Measurements from ENCODE around the gene SIMC1. TPM values are rescaled to one million over a fixed set of nuclear protein-coding genes. Genes with fewer than 3 reads are reported as not detected.
"Not testable (repeated sequence)": the region's sequence is repeated elsewhere in the genome, so short reads cannot be mapped to it uniquely, and the experiment has no call there.

The SIMC1 gene
- total RNA-seq, result 10 to 100 TPM; 23.5 to 24.8 TPM

GRCh38 chr5:176237971-176238644 is at the start of gene SIMC1:
Gene SIMC1, plus strand, starts transcription at chr5:176238424. Its CDS starts 85 bp downstream, at chr5:176238509.
- H3K27me3 Mint-ChIP-seq, H3K4me1 Mint-ChIP-seq, H3K36me3 Mint-ChIP-seq, H3K9me3 Mint-ChIP-seq: not testable (repeated sequence)
- peak within 1 kb of the TSS; percentile 51 for H3K27ac Mint-ChIP-seq
- DNase-seq, result peak; percentile 70
- H3K4me3 Mint-ChIP-seq, result peak within 1 kb of the TSS; percentile 67

- Mint-ChIP-seq H3K27ac (no peak overlapping the region), H3K4me3 (no peak overlapping the region), H3K27me3 (peaks cover 4% of the 10 kb centered on the region), H3K4me1 (no peaks in the 10 kb centered on the region), H3K9me3 (no peaks in the 10 kb centered on the region), H3K36me3 (no peaks in the 10 kb centered on the region)
- DNase-seq, result no peak
Measured at GRCh38 chr5:176188506-176189193, 49.6 kb upstream of the SIMC1 start.

GRCh38 chr5:176189857-176190256 is 48.4 kb upstream of the SIMC1 start:
- DNase-seq, result no peak
- Mint-ChIP-seq H3K4me1 (no peaks in the 10 kb centered on the region), H3K27me3 (peaks cover 4% of the 10 kb centered on the region), H3K36me3 (no peaks in the 10 kb centered on the region), H3K27ac (peak overlapping the region; percentile 37), H3K4me3 (no peak overlapping the region), H3K9me3 (no peaks in the 10 kb centered on the region)

- Mint-ChIP-seq H3K4me3 (no peak overlapping the region), H3K27me3 (peaks cover 4% of the 10 kb centered on the region), H3K9me3 (no peaks in the 10 kb centered on the region), H3K4me1 (peaks cover 5% of the 10 kb centered on the region), H3K36me3 (no peaks in the 10 kb centered on the region), H3K27ac (no peak overlapping the region)
- DNase-seq, result no peak
Measured at GRCh38 chr5:176190886-176191755, 47.1 kb upstream of the SIMC1 start.

- Mint-ChIP-seq H3K4me3 (no peak overlapping the region), H3K27me3 (peaks cover 5% of the 10 kb centered on the region), H3K4me1 (peaks cover 5% of the 10 kb centered on the region), H3K36me3 (no peaks in the 10 kb centered on the region), H3K9me3 (no peaks in the 10 kb centered on the region), H3K27ac (no peak overlapping the region)
- DNase-seq, result no peak
Measured at GRCh38 chr5:176192094-176192721, 46.0 kb upstream of the SIMC1 start.

- not testable (repeated sequence) for H3K36me3 Mint-ChIP-seq, H3K4me1 Mint-ChIP-seq, H3K9me3 Mint-ChIP-seq, H3K27ac Mint-ChIP-seq, H3K4me3 Mint-ChIP-seq, DNase-seq
- peaks cover 10% of the 10 kb centered on the region for H3K27me3 Mint-ChIP-seq
Measured at GRCh38 chr5:176192722-176193117, 45.5 kb upstream of the SIMC1 start.

GRCh38 chr5:176193636-176194035 is 44.6 kb upstream of the SIMC1 start:
- not testable (repeated sequence) for DNase-seq, H3K4me1 Mint-ChIP-seq, H3K9me3 Mint-ChIP-seq, H3K27ac Mint-ChIP-seq, H3K36me3 Mint-ChIP-seq
- Mint-ChIP-seq H3K4me3 (peak overlapping the region; percentile 1), H3K27me3 (peaks cover 15% of the 10 kb centered on the region)

GRCh38 chr5:176194238-176195083 is 43.8 kb upstream of the SIMC1 start:
- DNase-seq, result peak; percentile 18
- H3K27ac Mint-ChIP-seq, H3K9me3 Mint-ChIP-seq, H3K36me3 Mint-ChIP-seq, H3K4me1 Mint-ChIP-seq: not testable (repeated sequence)
- Mint-ChIP-seq H3K27me3 (peaks cover 20% of the 10 kb centered on the region), H3K4me3 (peak overlapping the region; percentile 32)

- H3K27ac Mint-ChIP-seq, H3K4me3 Mint-ChIP-seq, H3K9me3 Mint-ChIP-seq, H3K4me1 Mint-ChIP-seq, H3K36me3 Mint-ChIP-seq, DNase-seq: not testable (repeated sequence)
- H3K27me3 Mint-ChIP-seq, result peaks cover 26% of the 10 kb centered on the region
Measured at GRCh38 chr5:176195084-176195413, 43.2 kb upstream of the SIMC1 start.

GRCh38 chr5:176195487-176196207 is 42.6 kb upstream of the SIMC1 start:
- not testable (repeated sequence) for H3K9me3 Mint-ChIP-seq, H3K4me3 Mint-ChIP-seq, H3K4me1 Mint-ChIP-seq, H3K27ac Mint-ChIP-seq, H3K36me3 Mint-ChIP-seq
- DNase-seq, result peak; percentile 12
- peaks cover 29% of the 10 kb centered on the region for H3K27me3 Mint-ChIP-seq

- H3K9me3 Mint-ChIP-seq, DNase-seq, H3K4me3 Mint-ChIP-seq, H3K36me3 Mint-ChIP-seq, H3K27ac Mint-ChIP-seq, H3K4me1 Mint-ChIP-seq: not testable (repeated sequence)
- H3K27me3 Mint-ChIP-seq, result peaks cover 29% of the 10 kb centered on the region
Measured at GRCh38 chr5:176196781-176197180, 41.4 kb upstream of the SIMC1 start.

- DNase-seq, H3K27ac Mint-ChIP-seq, H3K4me1 Mint-ChIP-seq, H3K36me3 Mint-ChIP-seq, H3K4me3 Mint-ChIP-seq, H3K9me3 Mint-ChIP-seq: not testable (repeated sequence)
- H3K27me3 Mint-ChIP-seq, result peaks cover 29% of the 10 kb centered on the region
Measured at GRCh38 chr5:176197234-176197858, 40.9 kb upstream of the SIMC1 start.

- not testable (repeated sequence) for H3K9me3 Mint-ChIP-seq
Measured at GRCh38 chr5:176198299-176198698, 39.9 kb upstream of the SIMC1 start.

More at GRCh38 chr5:176198299-176198698, 39.9 kb upstream of the SIMC1 start:
- H3K27me3 Mint-ChIP-seq, result peaks cover 27% of the 10 kb centered on the region
- not testable (repeated sequence) for H3K27ac Mint-ChIP-seq, DNase-seq, H3K36me3 Mint-ChIP-seq, H3K4me1 Mint-ChIP-seq, H3K4me3 Mint-ChIP-seq

All from activated naive CD8-positive, alpha-beta T cell treated with anti-CD3 and anti-CD28 coated beads for 36 hours (primary cell).